Measurements from ENCODE around the gene PRMT1.

PRMT1 gene

GRCh38 chr19:49651820-49652550 is 25.1 kb upstream of the PRMT1 start:
- DNase-seq, result no peak

GRCh38 chr19:49652551-49653465 is 24.3 kb upstream of the PRMT1 start:
- DNase-seq, result no peak

DNA sequence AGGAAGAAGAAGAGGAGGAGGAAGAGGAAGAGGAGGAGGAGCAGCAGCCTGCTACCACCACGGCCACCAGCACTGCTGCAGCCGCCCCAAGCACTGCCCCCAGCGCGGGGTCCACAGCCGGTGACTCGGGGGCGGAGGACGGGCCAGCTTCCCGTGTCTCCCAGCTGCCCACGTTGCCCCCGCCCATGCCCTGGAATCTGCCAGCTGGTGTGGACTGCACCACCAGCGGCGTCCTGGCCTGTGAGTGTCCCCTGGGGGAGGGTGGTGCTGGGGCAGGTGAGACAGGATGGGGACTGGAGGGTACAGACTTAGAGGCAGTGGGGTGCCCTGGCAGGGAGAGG is 23.6 kb upstream of the PRMT1 start:
- no peak for DNase-seq

DNA sequence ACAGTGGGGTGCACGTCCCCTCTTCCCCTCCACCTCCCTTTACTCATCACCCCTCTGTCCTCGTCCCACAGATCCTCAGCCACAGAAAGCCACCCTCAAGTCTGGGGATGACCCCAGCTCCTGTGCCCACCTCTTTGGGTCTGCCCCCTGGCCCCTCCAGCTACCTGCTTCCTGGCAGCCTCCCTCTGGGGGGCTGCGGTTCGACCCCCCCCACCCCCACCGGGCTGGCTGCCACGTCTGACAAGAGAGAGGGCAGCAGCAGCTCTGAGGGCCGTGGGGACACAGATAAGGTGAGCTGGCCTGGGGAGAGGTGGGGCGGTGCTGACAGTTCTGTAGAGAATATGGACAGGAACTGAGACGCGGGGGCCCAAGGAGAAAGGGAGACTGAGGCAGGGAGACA is 22.5 kb upstream of the PRMT1 start:
- no peak for DNase-seq

DNA sequence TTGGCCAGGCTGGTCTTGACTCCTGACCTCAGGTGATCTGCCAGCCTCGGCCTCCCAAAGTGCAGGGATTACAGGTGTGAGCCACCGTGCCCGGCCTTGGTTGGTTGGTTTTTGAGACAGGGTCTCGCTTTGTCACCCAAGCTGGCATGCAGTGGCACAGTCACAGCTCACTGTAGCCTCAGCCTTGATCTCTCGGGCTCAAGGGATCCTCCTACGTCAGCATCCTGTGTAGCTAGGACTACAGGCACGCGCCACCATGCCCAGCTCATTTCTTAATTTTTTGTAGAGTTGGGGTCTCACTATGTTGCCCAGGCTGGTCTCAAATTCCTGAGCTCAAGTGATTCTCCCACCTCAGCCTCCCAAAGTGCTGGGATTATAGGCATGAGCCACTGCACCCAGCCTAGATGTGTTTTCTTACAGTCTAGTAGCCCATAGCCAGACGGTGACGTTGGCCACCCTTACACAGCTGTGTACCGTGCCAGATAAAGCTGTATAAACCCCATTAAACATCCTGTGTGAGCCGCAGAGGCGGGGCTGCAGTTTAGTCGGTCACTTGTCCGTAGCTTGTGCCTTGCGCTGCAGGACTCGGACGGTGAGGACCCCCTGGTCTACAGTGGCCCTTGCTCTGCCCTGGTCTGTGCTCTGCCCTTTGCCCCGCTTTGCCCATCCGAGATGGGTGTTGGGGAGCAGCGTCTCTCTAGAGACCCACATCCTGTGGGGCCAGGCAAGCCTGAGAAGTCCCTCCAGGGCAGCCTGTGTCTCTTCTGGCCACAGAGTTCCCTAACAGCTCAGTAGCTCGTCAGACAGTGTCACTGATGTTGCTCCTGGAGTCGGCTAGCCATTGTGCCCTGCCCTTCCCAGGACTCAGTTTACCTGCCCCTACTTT is 21.3 kb upstream of the PRMT1 start:
- no peak for DNase-seq

GRCh38 chr19:49656456-49657109 is 20.5 kb upstream of the PRMT1 start:
- DNase-seq, result no peak

GRCh38 chr19:49657493-49658138 is 19.5 kb upstream of the PRMT1 start:
- no peak for DNase-seq

GRCh38 chr19:49658139-49658517 is 18.9 kb upstream of the PRMT1 start:
- DNase-seq, result no peak

GRCh38 chr19:49658566-49659442 is 18.3 kb upstream of the PRMT1 start:
- no peak for DNase-seq

DNA sequence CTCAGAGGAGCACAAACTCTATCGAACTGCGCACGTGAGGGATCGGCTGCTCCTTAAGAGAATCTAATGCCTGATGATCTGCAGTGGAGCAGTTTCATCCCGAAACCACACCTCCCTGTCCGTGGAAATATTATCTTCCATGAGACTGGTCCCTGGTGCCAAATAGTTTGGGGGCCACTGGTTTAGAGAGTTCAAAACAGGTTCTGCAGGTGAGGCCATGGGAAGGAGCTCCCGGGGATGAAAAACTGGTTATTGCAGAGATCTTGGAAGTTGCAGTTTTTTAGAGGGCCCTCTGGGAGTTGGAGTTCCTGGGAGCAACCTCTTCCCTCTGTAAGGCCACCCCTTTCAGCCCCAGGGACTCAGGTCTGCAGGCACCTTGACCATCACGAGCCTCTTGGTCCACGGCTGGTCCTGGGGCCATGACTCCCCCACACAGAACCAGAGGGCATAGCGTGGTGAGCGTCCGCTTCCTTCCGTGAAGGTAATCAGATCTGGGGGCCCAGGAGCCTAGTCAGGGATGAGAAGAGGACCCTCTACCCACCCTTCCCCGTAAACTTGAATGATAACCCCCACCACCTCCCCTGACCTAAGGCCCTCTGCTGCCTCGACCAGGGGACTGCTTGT is 16.6 kb upstream of the PRMT1 start:
- DNase-seq, result no peak

- no peak for DNase-seq
Observed at GRCh38 chr19:49662011-49662410, 15.1 kb upstream of the PRMT1 start.

GRCh38 chr19:49663224-49663623 is 13.8 kb upstream of the PRMT1 start:
- DNase-seq, result no peak

- DNase-seq, result peak; percentile 80
Observed at GRCh38 chr19:49664171-49665035, 12.7 kb upstream of the PRMT1 start.

- no peak for DNase-seq
Observed at GRCh38 chr19:49665036-49665350, 12.1 kb upstream of the PRMT1 start.

- peak; percentile 92 for DNase-seq
Observed at GRCh38 chr19:49665351-49666119, 11.5 kb upstream of the PRMT1 start, which contains the start of the genes BCL2L12 and IRF3. BCL2L12 (plus strand) TSS chr19:49665933; CDS start chr19:49666693, 760 bp downstream. IRF3 (minus strand) TSS chr19:49665857; CDS start chr19:49664838, 1,019 bp downstream.

DNA sequence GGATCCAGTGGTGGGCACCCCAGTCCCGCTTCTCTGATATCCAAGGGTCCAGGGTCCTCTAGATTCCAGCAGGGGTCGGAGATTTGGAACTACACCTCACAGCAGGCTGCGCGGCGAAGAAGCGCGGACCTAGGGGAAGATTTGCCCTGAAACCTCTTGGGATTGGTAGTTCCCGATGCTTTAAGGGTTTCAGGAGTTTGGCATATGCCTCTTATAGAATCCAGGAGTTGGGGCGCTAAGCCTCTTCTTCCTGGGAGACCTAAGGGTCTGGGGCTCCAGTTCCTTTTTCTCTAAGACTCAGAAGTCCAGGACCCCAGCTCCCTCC is 11.0 kb upstream of the PRMT1 start:
- DNase-seq, result no peak

- no peak for DNase-seq
Observed at GRCh38 chr19:49667473-49667872, 9.6 kb upstream of the PRMT1 start.

- DNase-seq, result no peak
Observed at GRCh38 chr19:49669516-49669915, 7.6 kb upstream of the PRMT1 start.

Measured in amniotic stem cell (primary cell).